HL-60 (cell line): ENCODE data around the gene RENBP.

Source experiments
- DNase-seq, 2 experiments: peaks; one replicate each; pipeline ENCODE4 v3.0.0-alpha.2; 2010 to 2020; ENCODE audit warnings: low read depth in 1 of 2, low spot score in 1 of 2
- H3K27ac ChIP-seq: fragments of 250-450 bp; sonication (Bioruptor Pico); replicated peaks from 2 replicates; pipeline ENCODE4 v1.5.1; 2020; ENCODE audit warnings: mild to moderate bottlenecking, moderate library complexity
- H3K27me3 ChIP-seq: fragments of 250-450 bp; sonication (Bioruptor Pico); 2 replicates; pipeline ENCODE4 v1.5.1; 2021; ENCODE audit warnings: mild to moderate bottlenecking, moderate library complexity; ENCODE audit not compliant: insufficient read depth, poor library complexity, severe bottlenecking
- H3K4me3 ChIP-seq: replicated peaks from 2 replicates; pipeline ENCODE4 v1.5.1; 2011; ENCODE audit warnings: mild to moderate bottlenecking, control low read depth, low read length; ENCODE audit not compliant: insufficient read depth
- GABPA ChIP-seq: IDR thresholded peaks from 2 replicates; pipeline ENCODE4 v1.6.1; 2012; ENCODE audit warnings: low read depth
- POLR2AphosphoS5 ChIP-seq: IDR thresholded peaks from 2 replicates; pipeline ENCODE4 v1.6.1; 2012; ENCODE audit warnings: low read depth
- SPI1 ChIP-seq: IDR thresholded peaks from 2 replicates; pipeline ENCODE4 v1.6.1; 2012; ENCODE audit warnings: low read depth, mild to moderate bottlenecking, borderline replicate concordance
- TF ChIP-seq, protein P1 (sequence below): IDR thresholded peaks from 2 replicates; pipeline ENCODE4 v1.6.1; 2012; ENCODE audit warnings: low read depth; ENCODE audit not compliant: insufficient replicate concordance
- TF ChIP-seq, protein P2 (sequence below): IDR thresholded peaks from one replicate; pipeline ENCODE4 v1.5.1; 2011; ENCODE audit warnings: low read length, control low read depth, inconsistent platforms; ENCODE audit not compliant: insufficient read depth

The RENBP gene

DNA sequence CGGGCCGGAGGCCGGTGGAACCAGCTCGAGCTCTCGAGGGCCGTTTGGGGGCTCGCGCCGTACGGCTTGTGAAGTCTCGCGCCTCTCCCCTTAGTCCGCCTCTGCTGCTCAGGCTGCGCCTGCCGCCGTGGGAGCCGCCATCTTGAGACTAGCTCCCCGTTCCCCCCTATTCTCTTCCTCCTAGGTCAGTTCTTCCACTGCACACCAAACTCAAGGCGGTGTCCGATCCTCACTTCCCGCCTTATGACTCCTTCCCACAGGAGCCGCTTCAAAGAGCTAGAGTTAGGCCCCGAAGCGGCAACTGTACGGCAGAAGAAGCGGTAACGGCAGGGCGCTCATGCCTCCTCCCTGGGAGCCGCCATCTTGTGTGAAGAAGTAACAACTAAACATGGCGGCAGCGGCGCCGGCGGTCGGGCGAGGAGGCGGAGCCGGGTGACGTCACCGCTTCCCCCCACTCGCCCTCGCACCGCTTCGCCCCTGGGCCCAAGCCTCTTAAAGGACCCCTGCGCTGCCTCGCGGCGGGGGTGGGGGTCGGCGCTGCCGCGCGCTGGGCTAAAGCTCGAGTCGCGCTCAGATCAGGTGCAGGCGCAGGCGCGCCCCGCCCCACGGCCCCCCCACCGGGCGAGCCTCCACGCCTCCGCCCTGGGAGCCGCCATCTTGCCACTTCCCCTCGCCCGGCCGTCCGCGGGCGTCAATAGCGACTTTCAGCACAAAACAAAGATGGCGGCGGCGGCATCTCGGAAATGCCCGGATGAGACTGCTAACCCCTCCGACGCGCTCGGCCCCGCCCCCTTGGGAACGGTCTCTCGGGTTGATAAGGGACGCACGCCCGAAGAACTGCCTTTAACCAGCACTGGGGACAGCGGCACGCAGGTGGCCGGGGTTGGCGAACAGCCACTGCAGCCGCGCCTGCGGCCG, 27.3 kb upstream of the RENBP start, which contains the start of gene HCFC1:
Gene HCFC1 (minus strand): TSS at position 369 of the 918 bp plus-strand sequence. CDS start 978 bp downstream, outside the sequence.
- Histone ChIP-seq H3K27ac (peak within 1 kb of the TSS; percentile 99), H3K4me3 (peak within 1 kb of the TSS; percentile 71), H3K27me3 (no peaks in the 10 kb centered on the region)
- TF ChIP-seq, protein P1, sequence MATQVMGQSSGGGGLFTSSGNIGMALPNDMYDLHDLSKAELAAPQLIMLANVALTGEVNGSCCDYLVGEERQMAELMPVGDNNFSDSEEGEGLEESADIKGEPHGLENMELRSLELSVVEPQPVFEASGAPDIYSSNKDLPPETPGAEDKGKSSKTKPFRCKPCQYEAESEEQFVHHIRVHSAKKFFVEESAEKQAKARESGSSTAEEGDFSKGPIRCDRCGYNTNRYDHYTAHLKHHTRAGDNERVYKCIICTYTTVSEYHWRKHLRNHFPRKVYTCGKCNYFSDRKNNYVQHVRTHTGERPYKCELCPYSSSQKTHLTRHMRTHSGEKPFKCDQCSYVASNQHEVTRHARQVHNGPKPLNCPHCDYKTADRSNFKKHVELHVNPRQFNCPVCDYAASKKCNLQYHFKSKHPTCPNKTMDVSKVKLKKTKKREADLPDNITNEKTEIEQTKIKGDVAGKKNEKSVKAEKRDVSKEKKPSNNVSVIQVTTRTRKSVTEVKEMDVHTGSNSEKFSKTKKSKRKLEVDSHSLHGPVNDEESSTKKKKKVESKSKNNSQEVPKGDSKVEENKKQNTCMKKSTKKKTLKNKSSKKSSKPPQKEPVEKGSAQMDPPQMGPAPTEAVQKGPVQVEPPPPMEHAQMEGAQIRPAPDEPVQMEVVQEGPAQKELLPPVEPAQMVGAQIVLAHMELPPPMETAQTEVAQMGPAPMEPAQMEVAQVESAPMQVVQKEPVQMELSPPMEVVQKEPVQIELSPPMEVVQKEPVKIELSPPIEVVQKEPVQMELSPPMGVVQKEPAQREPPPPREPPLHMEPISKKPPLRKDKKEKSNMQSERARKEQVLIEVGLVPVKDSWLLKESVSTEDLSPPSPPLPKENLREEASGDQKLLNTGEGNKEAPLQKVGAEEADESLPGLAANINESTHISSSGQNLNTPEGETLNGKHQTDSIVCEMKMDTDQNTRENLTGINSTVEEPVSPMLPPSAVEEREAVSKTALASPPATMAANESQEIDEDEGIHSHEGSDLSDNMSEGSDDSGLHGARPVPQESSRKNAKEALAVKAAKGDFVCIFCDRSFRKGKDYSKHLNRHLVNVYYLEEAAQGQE, result peak; percentile 73
- TF ChIP-seq POLR2AphosphoS5, result peak; percentile 24
- no peak for TF ChIP-seq GABPA
- peak; percentile 47; the same call in 1 of the 2 replicates for TF ChIP-seq SPI1
- TF ChIP-seq, protein P2, sequence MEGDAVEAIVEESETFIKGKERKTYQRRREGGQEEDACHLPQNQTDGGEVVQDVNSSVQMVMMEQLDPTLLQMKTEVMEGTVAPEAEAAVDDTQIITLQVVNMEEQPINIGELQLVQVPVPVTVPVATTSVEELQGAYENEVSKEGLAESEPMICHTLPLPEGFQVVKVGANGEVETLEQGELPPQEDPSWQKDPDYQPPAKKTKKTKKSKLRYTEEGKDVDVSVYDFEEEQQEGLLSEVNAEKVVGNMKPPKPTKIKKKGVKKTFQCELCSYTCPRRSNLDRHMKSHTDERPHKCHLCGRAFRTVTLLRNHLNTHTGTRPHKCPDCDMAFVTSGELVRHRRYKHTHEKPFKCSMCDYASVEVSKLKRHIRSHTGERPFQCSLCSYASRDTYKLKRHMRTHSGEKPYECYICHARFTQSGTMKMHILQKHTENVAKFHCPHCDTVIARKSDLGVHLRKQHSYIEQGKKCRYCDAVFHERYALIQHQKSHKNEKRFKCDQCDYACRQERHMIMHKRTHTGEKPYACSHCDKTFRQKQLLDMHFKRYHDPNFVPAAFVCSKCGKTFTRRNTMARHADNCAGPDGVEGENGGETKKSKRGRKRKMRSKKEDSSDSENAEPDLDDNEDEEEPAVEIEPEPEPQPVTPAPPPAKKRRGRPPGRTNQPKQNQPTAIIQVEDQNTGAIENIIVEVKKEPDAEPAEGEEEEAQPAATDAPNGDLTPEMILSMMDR, result no peak
- peak in 1 of 2 experiments; percentile 87 for DNase-seq

DNA sequence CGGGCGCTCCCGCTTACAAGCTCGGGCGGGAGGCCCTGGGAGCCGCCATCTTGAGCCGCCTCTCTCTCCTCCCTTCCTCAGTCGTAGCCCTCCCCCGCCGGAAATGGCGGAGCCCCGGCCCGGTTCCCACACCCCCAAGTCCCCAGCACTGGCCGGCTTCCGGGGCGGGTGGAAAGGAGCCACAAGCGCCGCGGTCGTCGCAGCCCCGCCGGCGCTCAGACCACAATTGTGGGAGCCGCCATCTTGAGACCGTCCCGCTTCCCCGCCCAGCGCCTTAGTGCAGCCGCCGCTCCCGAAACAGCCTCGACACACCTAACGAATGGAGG, 26.6 kb upstream of the RENBP start:
- TF ChIP-seq, protein P2, result no peak
- TF ChIP-seq GABPA, result peak; percentile 87
- H3K4me3 ChIP-seq, result peak overlapping the region; percentile 71

DNA sequence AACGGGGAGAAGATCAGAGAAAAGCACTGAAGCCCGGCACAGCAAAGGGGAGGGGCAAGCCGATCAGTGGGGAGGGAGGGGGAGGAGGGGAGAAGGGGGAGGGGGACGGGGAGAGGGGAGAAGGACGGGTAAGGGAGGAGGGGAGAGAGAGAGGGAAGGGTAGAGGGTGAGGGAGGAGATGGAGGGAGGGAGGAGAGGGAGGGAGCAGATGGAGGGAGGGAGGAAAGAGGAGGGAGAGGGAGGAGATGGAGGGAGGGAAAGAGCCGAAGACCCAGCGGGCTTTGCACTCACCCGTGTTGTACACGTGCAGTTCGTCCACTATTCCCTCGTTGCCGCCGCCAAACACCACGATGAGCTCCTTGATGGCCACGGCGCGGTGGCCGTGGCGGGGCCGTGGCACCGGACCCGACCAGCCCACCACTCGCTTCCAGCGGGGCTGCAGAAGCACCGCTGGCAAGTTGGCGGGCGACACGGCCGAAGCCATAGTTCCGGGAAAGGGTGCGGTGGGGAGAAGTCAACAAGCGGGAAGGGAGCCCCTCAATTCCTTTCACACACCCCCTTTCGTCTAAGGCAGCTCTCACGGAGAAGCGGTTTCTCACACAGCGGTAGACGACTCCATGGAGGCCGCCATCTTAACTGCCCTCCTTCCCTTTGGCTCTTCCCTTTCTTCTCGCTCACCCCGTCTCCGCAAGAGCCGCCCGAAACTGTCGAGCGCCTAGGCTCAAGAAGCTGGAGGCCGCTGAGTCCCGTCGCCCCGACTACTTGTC, 26.1 kb upstream of the RENBP start:
- DNase-seq, result peak; percentile 76 to 80
- no peak for TF ChIP-seq POLR2AphosphoS5
- no peak for TF ChIP-seq GABPA
- no peak for TF ChIP-seq SPI1
- TF ChIP-seq, protein P1, result no peak
- H3K27ac ChIP-seq, result peak overlapping the region; percentile 99

More for the DNA sequence above, 26.6 kb upstream of the RENBP start:
- Histone ChIP-seq H3K27ac (peak overlapping the region; percentile 99), H3K27me3 (no peaks in the 10 kb centered on the region)
- DNase-seq, result peak in 1 of 2 experiments; percentile 88

DNA sequence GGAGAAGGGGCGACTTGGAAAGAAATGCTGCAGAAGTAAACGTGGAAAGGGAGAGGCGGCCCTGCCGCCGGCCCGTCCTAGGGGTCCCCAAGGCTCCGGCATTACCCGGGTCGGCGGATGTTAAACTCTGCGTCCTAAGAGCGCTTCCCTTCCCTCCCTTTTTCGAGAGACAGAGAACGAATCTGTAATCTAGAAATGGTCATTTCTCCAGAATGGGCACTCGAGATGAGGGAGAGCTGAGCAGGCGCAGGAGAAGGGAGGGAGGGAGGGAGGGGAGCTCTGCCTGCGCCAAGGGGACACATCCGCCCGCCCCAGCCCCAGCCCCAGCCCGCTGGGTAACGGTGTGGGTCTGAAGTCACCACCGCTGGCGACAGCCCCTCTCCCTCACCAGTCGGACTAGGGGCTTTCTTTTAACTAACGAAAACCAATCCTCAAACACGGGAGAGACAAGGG, 25.5 kb upstream of the RENBP start:
- DNase-seq, result no peak
- H3K4me3 ChIP-seq, result peak overlapping the region; percentile 71
- no peaks in the 10 kb centered on the region for H3K27me3 ChIP-seq
- no peak for TF ChIP-seq POLR2AphosphoS5
- H3K27ac ChIP-seq, result peak overlapping the region; percentile 99

More for the DNA sequence above, 26.1 kb upstream of the RENBP start:
- Histone ChIP-seq H3K27me3 (no peaks in the 10 kb centered on the region), H3K4me3 (peak overlapping the region; percentile 71)
